ENCODE data around the gene PRKAR1A.

Gene PRKAR1A

DNA sequence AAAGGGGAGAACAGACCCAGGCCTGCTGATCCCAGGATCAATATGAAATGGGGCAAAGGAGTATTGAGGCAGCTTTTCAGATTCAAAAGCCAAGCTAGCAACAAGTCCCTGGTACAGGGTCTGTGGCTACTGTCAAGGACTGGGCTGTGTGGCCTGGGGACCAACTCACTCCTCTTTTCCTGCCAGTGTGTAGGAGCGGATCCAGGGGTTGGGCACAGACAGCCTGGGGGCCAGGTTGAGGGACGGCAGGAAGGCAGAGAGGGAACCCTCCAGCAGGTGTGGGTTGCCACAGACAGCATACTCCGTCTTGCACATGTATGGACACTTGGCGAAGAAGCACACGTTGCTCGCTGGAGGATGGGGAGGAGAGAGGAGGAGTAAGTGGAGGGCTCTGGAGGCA lies 29.6 kb downstream of the PRKAR1A start:
- DNase-seq (ENCODE audit: low read depth in 1 of 2, low spot score in 1 of 2): no peak

DNA sequence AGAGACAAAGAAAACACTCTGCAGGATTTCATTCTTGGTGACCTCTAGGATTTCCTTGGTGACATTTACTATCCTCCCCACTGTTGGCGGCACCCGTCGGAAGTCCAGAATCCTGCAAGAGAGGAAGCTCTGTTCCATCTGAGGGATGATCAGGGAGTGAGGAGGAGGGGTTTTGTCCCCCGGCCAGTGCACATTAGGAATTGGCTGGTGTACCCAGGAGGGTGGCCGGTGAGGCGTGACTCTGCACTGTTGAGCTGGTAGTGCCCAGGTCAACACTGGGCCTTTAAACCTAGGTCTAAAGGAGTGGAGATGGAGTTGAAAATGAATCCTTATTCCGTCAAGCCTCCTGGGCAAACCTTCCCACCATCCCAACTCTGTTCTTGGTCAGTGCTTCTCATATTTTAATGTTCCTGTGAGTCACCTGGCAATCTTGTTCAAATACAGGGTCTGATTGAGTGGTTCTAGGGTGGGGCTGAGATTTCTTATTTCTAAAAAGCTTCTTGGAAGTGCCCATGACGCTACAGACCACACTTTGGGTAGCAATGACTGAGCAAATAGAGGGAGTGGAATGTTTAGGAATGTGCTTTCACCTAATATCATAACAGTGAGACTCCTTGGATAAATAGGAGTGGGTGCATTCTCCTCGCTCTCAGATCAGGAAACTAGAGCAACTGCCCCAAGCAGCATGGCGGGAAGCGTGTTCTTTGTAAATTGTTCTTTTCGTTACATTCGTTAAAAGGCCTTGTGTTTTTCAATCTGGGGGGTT lies 30.7 kb downstream of the PRKAR1A start:
- DNase-seq (ENCODE audit: low read depth in 1 of 2, low spot score in 1 of 2): no peak

DNA sequence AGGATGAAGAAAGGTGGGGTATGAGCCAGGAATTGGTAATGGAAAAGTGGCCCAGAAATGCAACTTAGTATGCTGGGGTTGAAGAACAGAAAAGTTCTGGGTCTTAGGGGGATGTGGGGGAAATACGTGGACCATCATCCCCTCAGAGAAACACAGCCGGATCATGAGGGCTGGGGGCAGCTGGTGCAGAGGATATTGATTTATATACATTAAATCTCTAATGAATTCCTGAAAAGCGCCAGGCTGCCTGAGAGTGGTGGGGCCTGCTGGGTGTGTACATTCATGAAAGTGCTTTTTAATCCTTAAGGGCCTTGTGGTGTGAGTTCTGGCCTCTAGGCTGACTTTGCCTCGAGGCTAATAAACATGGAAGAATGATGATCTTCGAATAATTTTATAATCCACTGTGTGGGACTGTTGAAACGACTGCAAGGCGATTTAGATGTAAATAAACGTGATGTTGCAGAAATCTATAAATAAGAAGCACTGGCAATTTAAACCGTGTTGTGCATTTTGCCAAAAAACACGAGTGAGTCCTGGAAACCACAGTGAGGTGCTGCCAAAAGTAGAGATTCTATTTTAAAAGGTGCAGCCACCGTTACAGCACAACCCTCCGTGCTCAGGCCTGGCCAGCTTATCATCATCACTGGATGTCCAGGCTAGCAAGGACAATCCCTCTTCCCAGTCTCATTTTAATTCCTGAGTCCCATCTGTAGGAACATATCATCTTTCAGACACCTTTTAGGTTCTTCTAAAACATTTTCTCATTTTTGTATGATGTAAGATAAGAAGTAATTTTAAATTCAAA lies 32.1 kb downstream of the PRKAR1A start:
- no peak for DNase-seq (ENCODE audit: low read depth in 1 of 2, low spot score in 1 of 2)

DNA sequence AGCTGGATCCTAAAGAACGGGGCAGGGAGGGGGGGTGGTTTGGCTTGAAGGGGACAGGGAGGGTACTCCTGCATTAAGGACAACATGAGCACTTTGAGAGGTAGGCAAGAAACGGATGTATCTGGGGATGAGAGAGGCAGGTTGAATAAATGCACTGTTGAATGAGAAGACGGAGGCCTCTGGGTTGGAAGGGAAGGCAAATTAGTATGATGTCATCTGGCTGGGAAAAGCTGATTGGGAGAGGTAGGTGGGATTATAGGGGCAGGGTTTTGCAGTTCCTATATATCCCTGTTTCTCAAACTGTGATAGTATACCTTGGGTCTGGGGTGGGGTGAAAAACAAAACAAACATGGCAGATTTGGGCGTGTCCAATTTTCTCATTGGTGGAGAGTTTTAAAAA lies 44.3 kb downstream of the PRKAR1A start:
- no peak for DNase-seq (ENCODE audit: low read depth in 1 of 2, low spot score in 1 of 2)

DNA sequence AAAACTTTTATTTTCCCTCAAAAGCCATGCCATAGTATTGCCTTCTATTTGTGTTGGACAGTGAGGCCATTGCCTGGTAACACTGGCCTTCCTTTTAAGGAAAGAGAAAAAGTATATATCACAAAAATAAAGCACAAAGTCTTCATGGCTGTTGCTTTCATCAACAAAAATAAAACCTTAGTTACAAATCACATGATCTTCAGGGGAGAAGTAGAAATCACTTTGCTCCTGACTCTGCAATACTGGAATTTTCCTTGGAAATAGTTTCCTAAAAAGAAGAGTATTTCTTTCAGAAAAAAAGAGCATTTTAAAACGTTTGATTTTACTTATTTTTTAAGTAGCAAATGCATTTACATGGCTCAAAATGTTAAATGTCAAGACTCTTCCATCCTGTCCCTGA lies 47.1 kb downstream of the PRKAR1A start:
- DNase-seq (ENCODE audit: low read depth in 1 of 2, low spot score in 1 of 2): no peak

DNA sequence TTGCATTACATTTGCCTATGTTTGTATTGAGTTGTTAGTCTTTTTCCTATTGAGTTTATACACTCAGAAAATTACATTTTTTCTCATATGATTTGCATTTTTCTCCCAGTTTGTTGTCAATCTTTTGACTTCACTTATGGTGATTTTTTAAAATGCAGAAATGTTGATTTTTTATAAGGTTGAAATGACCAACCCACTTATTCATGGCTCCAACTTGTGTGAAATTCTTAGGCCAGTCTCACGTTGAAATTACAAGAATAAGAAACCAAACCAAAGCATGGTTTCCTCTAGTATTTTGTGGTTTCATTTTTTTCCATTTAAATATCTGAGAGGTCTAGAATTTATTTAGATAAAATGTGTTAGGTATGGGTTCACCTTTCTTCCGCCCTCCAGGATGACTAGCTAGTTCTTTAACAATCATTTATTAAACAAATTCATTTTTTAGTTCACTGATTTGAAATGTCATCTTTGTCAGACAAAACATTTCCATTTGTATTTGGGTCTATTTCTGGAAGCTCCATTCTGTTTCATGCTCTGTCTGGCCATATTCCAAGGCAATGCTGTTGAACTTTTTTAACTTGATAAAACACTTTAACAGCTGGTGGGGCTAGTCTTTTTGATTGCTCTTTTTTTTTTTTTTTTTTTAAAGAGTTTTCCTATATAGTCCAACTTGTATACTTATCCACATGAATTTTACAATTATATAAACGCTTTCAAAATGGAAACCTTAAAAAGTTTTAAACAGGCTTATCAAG lies 48.9 kb downstream of the PRKAR1A start:
- DNase-seq (ENCODE audit: low read depth in 1 of 2, low spot score in 1 of 2): no peak

DNA sequence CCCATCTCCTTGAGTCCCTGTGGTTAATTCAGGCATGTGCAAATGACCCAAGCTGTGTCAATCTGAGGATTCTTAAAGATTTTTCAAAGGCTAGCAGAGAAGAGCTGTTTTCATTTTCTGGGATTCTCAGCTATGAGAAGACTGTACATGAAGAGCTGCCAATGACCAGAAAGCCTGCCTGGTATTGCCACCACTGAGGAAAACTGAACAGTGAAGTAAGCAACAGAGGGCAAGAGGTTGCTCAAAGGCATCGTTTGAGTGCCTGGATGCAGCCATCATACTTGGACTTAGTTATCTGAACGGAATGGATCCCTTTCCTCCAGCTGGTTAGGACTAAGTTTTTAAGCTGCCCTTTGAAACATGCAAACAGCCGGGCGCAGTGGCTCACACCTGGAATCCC lies 50.5 kb downstream of the PRKAR1A start:
- DNase-seq (ENCODE audit: low read depth in 1 of 2, low spot score in 1 of 2): no peak

- no peak for DNase-seq (ENCODE audit: low read depth in 1 of 2, low spot score in 1 of 2)
Observed at GRCh38 chr17:68564415-68565111, 52.3 kb downstream of the PRKAR1A start.

- DNase-seq (ENCODE audit: low read depth in 1 of 2, low spot score in 1 of 2): no peak
Observed at GRCh38 chr17:68565661-68566441, 53.6 kb downstream of the PRKAR1A start.

DNA sequence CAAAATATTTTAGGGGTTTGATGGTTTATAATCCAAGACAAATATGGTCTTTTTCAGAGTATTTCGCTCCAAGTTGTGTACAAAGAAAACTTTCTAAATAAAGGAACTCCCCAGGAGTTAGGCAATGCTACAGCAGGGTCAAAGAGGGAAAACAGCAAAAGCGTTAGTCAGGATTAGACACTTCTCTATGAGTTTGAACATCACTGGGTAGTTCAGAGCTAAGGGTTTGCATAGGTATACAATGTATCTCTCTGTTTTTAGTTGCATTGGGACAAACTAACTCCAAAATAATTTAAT lies 54.2 kb downstream of the PRKAR1A start:
- no peak for DNase-seq (ENCODE audit: low read depth in 1 of 2, low spot score in 1 of 2)

- DNase-seq (ENCODE audit: low read depth in 1 of 2, low spot score in 1 of 2): no peak
Observed at GRCh38 chr17:68567035-68567434, 54.8 kb downstream of the PRKAR1A start.

- DNase-seq (ENCODE audit: low read depth in 1 of 2, low spot score in 1 of 2): no peak
Observed at GRCh38 chr17:68567581-68567980, 55.4 kb downstream of the PRKAR1A start.

DNA sequence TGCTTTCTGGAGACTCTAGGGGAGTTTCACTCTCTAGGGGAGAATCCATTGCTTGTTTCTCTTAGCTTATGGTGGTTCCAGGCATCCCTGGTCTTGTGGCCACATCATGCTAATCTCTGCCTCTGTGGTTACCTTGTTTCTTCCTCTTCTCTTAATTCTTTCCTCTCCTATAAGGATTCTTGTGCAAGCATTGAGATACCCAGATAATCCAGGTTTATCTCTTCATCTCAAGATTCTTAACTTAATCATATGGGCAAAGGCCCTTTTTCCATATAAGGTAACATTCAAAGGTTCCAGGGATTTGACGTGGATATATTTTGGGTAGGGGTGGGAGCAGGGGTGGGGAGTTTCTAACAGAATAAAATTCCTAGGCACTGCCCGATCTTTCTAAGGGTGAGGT lies 56.4 kb downstream of the PRKAR1A start:
- DNase-seq (ENCODE audit: low read depth in 1 of 2, low spot score in 1 of 2): no peak

- DNase-seq (ENCODE audit: low read depth in 1 of 2, low spot score in 1 of 2): no peak
Observed at GRCh38 chr17:68569346-68569745, 57.1 kb downstream of the PRKAR1A start.

DNA sequence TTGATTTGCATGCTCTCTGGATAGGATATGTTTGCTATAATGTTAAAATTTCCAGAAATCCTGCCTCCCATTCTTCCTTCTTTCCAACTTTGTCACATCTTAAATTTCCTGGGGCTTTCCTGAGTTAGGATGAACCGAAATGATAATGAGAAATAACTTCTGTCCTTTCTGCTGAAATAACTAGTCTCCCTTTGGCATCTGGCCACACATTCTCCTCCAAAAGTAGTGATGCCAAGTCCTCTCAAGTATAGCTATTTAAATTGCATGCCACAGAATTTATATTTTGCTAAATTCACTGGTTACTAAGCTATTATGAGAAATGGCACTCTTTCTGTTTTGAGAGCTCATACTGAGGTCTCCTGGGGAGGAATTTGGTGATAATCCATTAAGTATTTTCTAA lies 58.3 kb downstream of the PRKAR1A start:
- no peak for DNase-seq (ENCODE audit: low read depth in 1 of 2, low spot score in 1 of 2)

- DNase-seq (ENCODE audit: low read depth in 1 of 2, low spot score in 1 of 2): no peak
Observed at GRCh38 chr17:68572138-68572842, 60.1 kb downstream of the PRKAR1A start.

DNA sequence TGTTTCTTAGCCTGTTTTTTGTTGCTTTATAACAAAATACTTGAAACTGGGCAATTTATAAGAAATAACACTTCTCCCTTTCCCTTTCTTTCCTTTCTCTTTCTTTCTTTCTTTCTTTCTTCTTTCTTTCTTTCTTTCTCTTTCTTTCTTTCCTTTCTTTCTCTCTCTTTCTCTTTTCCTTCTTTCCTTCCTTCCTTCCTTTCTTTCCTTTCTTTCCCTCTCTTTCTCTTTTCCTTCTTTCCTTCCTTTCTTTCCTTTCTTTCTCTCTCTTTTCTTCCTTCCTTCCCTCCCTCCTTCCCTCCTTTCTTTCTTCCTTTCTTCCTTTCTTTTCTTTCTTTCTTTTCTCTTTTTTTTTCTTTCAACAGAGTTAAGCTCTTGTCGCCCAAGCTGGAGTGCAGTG lies 61.1 kb downstream of the PRKAR1A start:
- DNase-seq (ENCODE audit: low read depth in 1 of 2, low spot score in 1 of 2): no peak

- DNase-seq (ENCODE audit: low read depth in 1 of 2, low spot score in 1 of 2): no peak
Observed at GRCh38 chr17:68576137-68576536, 63.9 kb downstream of the PRKAR1A start.

GRCh38 chr17:68576811-68577496 lies 64.7 kb downstream of the PRKAR1A start:
- no peak for DNase-seq (ENCODE audit: low read depth in 1 of 2, low spot score in 1 of 2)

DNA sequence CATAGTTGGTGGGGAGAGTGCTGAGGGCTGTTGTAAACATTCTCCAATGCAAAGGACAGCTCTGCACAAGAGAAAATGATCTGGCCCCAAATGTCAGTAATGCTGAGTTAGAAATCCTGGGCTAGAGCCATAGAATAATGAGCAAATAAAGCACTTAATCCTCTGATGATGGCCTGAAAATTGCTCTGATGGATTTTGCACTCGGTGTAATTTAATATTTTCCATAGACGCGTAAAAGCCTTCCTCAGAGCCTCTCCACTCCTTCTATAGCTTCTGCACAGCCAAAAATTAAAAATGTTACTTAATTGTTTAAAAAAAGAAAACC lies 65.2 kb downstream of the PRKAR1A start:
- no peak for DNase-seq (ENCODE audit: low read depth in 1 of 2, low spot score in 1 of 2)
